ENCODE measurements around the gene SYTL3. TPM values are rescaled to one million over a fixed set of nuclear protein-coding genes. Genes with fewer than 3 reads are reported as not detected.
A peak's percentile ranks its signal among the peaks of the same experiment; 100 is the strongest.

Gene SYTL3
- 0.93 to 1.9 TPM (median 1.4 TPM) in 3 replicates for polyA plus RNA-seq
- polyA plus RNA-seq (2011; ENCODE audit: low read depth): 1.0 TPM
- polyA plus RNA-seq (2011; cell fraction: cytosol; rRNA removed): 1.1 TPM in 2 replicates
- 1.4 and 1.8 TPM in 2 replicates for polyA plus RNA-seq (2011; cell fraction: nucleus; rRNA removed)
- 1.3 and 1.8 TPM in 2 replicates for polyA plus RNA-seq (2012; ENCODE audit: low replicate concordance)
- polyA minus RNA-seq: 0.33 to 1.0 TPM (median 0.49 TPM) in 3 replicates
- polyA minus RNA-seq (2011; cell fraction: cytosol; rRNA and poly(A)+ RNA removed): 1.2 TPM
- 0.54 and 0.63 TPM in 2 replicates for polyA minus RNA-seq (2011; cell fraction: nucleus; rRNA and poly(A)+ RNA removed)

GRCh38 chr6:158649289-158650143, at the start of gene SYTL3:
TSS of gene SYTL3 (plus strand) at chr6:158650054. CDS start at chr6:158663269, 13,215 bp downstream.
- peak within 1 kb of the TSS in 2 of 3 experiments; percentile 5 to 31 for H3K4me3 ChIP-seq (ENCODE audit: control insufficient read depth in 2 of 3, extremely low read depth in 1 of 3, insufficient read depth in 2 of 3, low read depth in 1 of 3, low read length in 3 of 3)
- peak within 1 kb of the TSS; percentile 83 for H3K27ac ChIP-seq (ENCODE audit: control insufficient read depth, insufficient read depth, low read length)
- H3K4me1 ChIP-seq (ENCODE audit: control insufficient read depth, extremely low read depth, insufficient read depth, low read length): peaks cover 35% of the 10 kb centered on the region
- dilution Hi-C loops (cut with MboI; ENCODE audit: extremely low pct_ligation_motif_present, low sequenced_read_pairs): no loop called here
- DNase-seq (ENCODE audit: low read depth, low spot score) (no peak), FAIRE-seq (no peak)
- peak within 1 kb of the TSS; percentile 67 for H3K9ac ChIP-seq (ENCODE audit: control insufficient read depth, extremely low read depth, insufficient read depth, low read length)
- no peaks in the 10 kb centered on the region for H3K9me3 ChIP-seq (ENCODE audit: control insufficient read depth, low read depth, low read length)
- no peaks in the 10 kb centered on the region for H3K9me1 ChIP-seq (ENCODE audit: control insufficient read depth, extremely low read depth, insufficient read depth, low read length)
- no peaks in the 10 kb centered on the region for H3K36me3 ChIP-seq (ENCODE audit: control insufficient read depth in 2 of 2, extremely low read depth in 1 of 2, insufficient read depth in 2 of 2, low read length in 2 of 2)
- no peaks in the 10 kb centered on the region for H4K20me1 ChIP-seq (ENCODE audit: control insufficient read depth, extremely low read depth, insufficient read depth, low read length)
- TF ChIP-seq EZH2 (IDR thresholded peaks at IDR 0.05; ENCODE audit: low read length) (no peak), CTCF (optimal IDR thresholded peaks at IDR 0.05 in 1 of 3, IDR thresholded peaks at IDR 0.05 in 1 of 3, conservative IDR thresholded peaks at IDR 0.05 in 1 of 3; ENCODE audit: extremely low read depth in 1 of 3, insufficient read depth in 2 of 3, low read length in 3 of 3) (no peak)
- no peaks in the 10 kb centered on the region for H3K27me3 ChIP-seq (ENCODE audit: control insufficient read depth, extremely low read depth, insufficient read depth, low read length)
- peak within 1 kb of the TSS; percentile 44 for H2AFZ ChIP-seq (ENCODE audit: control insufficient read depth, low read length)
- no peaks in the 10 kb centered on the region for H3K79me2 ChIP-seq (ENCODE audit: control insufficient read depth, insufficient read depth, low read length)
- peak within 1 kb of the TSS; percentile 77 for H3K4me2 ChIP-seq (ENCODE audit: control insufficient read depth, extremely low read depth, insufficient read depth, low read depth, low read length)

- H3K4me2 ChIP-seq (ENCODE audit: control insufficient read depth, extremely low read depth, insufficient read depth, low read depth, low read length): no peak overlapping the region
- dilution Hi-C loops (cut with MboI; ENCODE audit: extremely low pct_ligation_motif_present, low sequenced_read_pairs): no loop called here
- FAIRE-seq (no peak), DNase-seq (ENCODE audit: low read depth, low spot score) (no peak)
- H3K79me2 ChIP-seq (ENCODE audit: control insufficient read depth, insufficient read depth, low read length): peaks cover 9% of the 10 kb centered on the region
- H2AFZ ChIP-seq (ENCODE audit: control insufficient read depth, low read length): no peak overlapping the region
- H3K4me3 ChIP-seq (ENCODE audit: control insufficient read depth in 2 of 3, extremely low read depth in 1 of 3, insufficient read depth in 2 of 3, low read depth in 1 of 3, low read length in 3 of 3): no peak overlapping the region
- H3K36me3 ChIP-seq (ENCODE audit: control insufficient read depth in 2 of 2, extremely low read depth in 1 of 2, insufficient read depth in 2 of 2, low read length in 2 of 2): peaks cover 24 to 36% of the 10 kb centered on the region in 2 experiments
- TF ChIP-seq EZH2 (IDR thresholded peaks at IDR 0.05; ENCODE audit: low read length): no peak
- TF ChIP-seq CTCF (optimal IDR thresholded peaks at IDR 0.05 in 1 of 3, IDR thresholded peaks at IDR 0.05 in 1 of 3, conservative IDR thresholded peaks at IDR 0.05 in 1 of 3; ENCODE audit: extremely low read depth in 1 of 3, insufficient read depth in 2 of 3, low read length in 3 of 3): no peak
- H3K4me1 ChIP-seq (ENCODE audit: control insufficient read depth, extremely low read depth, insufficient read depth, low read length): no peaks in the 10 kb centered on the region
- no peak overlapping the region for H3K9ac ChIP-seq (ENCODE audit: control insufficient read depth, extremely low read depth, insufficient read depth, low read length)
- H3K9me3 ChIP-seq (ENCODE audit: control insufficient read depth, low read depth, low read length): no peaks in the 10 kb centered on the region
- H3K9me1 ChIP-seq (ENCODE audit: control insufficient read depth, extremely low read depth, insufficient read depth, low read length): no peaks in the 10 kb centered on the region
- no peak overlapping the region for H3K27ac ChIP-seq (ENCODE audit: control insufficient read depth, insufficient read depth, low read length)
- no peaks in the 10 kb centered on the region for H4K20me1 ChIP-seq (ENCODE audit: control insufficient read depth, extremely low read depth, insufficient read depth, low read length)
- H3K27me3 ChIP-seq (ENCODE audit: control insufficient read depth, extremely low read depth, insufficient read depth, low read length): no peaks in the 10 kb centered on the region
These were observed 46.4 kb upstream of the SYTL3 start for GRCh38 chr6:158603261-158604047.

All from keratinocyte (primary cell).